A673 (cell line): ENCODE results near the gene SCNM1. TPM values are rescaled to one million over a fixed set of nuclear protein-coding genes. Genes with fewer than 3 reads are reported as not detected.

Experiments
- BruUV-seq: library from RNA; stranded (reverse); fragments of 400-500 nt; replicated peaks from 2 replicates; lab custom pipeline; 2021; lab: Mats Ljungman, UMichigan
- CTCF ChIA-PET: fragments of 300-600 bp; sonication (Branson Sonifier 250); formaldehyde crosslinking; loops from one replicate; lab custom pipeline; 2022; ENCODE audit warnings: antibody characterized with exemption; lab: Charles Lee
- POLR2A ChIA-PET: fragments of 300-600 bp; sonication (Branson Sonifier 250); formaldehyde crosslinking; loops from one replicate; lab custom pipeline; 2022; ENCODE audit warnings: antibody characterized with exemption; ENCODE audit not compliant: low non-redundant PET; lab: Charles Lee
- DNase-seq: peaks from one replicate; pipeline ENCODE4 v3.0.0-alpha.2; 2015; ENCODE audit warnings: low spot score
- H3K27ac ChIP-seq: fragments of 200-600 bp; sonication (generic); 2 replicates; pipeline ENCODE4 v1.5.1; 2016; ENCODE audit warnings: mixed run types, low read depth, mild to moderate bottlenecking, mixed read lengths, antibody characterized with exemption, low read length; ENCODE audit not compliant: poor library complexity, severe bottlenecking
- H3K27me3 ChIP-seq: fragments of 200-600 bp; sonication (generic); replicated peaks from 2 replicates; pipeline ENCODE4 v1.6.1; 2017; ENCODE audit warnings: mixed run types, low read depth, mild to moderate bottlenecking, mixed read lengths, antibody characterized with exemption, low read length; ENCODE audit not compliant: insufficient read depth, poor library complexity
- H3K36me3 ChIP-seq: fragments of 200-600 bp; sonication (generic); 2 replicates; pipeline ENCODE4 v1.6.1; 2016; ENCODE audit warnings: mixed run types, mild to moderate bottlenecking, mixed read lengths, antibody characterized with exemption, low read length; ENCODE audit not compliant: insufficient read depth, poor library complexity, severe bottlenecking
- H3K4me1 ChIP-seq: fragments of 200-600 bp; sonication (generic); 2 replicates; pipeline ENCODE4 v1.6.1; 2017; ENCODE audit warnings: mixed run types, mild to moderate bottlenecking, mixed read lengths, antibody characterized with exemption, low read length; ENCODE audit not compliant: insufficient read depth, poor library complexity, severe bottlenecking
- H3K4me3 ChIP-seq: fragments of 200-600 bp; sonication (generic); 2 replicates; pipeline ENCODE4 v1.5.1; 2016; ENCODE audit warnings: low read depth, mixed run types, mild to moderate bottlenecking, mixed read lengths, low read length; ENCODE audit not compliant: poor library complexity, severe bottlenecking
- H3K9me3 ChIP-seq: fragments of 200-600 bp; sonication (generic); 2 replicates; pipeline ENCODE4 v1.6.1; 2016; ENCODE audit warnings: mixed run types, low read depth, mild to moderate bottlenecking, mixed read lengths, antibody characterized with exemption, low read length; ENCODE audit not compliant: poor library complexity, severe bottlenecking
- EZH2 ChIP-seq: fragments of 200-600 bp; sonication (generic); IDR thresholded peaks from 2 replicates; pipeline ENCODE4 v1.6.1; 2017; ENCODE audit warnings: borderline replicate concordance, low read depth, mild to moderate bottlenecking, mixed read lengths, antibody characterized with exemption, low read length; ENCODE audit not compliant: poor library complexity, severe bottlenecking
- intact Hi-C: fragments of 100-400 bp; cut with micrococcal nuclease; formaldehyde crosslinking; loops from one replicate; pipeline ENCODE4 v1.10.0; 2022; ENCODE audit not compliant: unreplicated experiment
- total RNA-seq: library from RNA; stranded (reverse); gene quantifications from 2 replicates; pipeline ENCODE4 v1.2.3, GENCODE V29; 2021
- TF ChIP-seq, protein P1 (sequence below): fragments of 300-800, 200-600 bp; sonication (generic); conservative IDR thresholded peaks from 2 replicates; pipeline ENCODE4 v1.5.1; 2017; ENCODE audit warnings: low read depth, mild to moderate bottlenecking, antibody characterized with exemption, low read length, moderate library complexity, mixed read lengths

Gene SCNM1
- total RNA-seq, 1 experiment from 2014 or later: 59.6 TPM

DNA sequence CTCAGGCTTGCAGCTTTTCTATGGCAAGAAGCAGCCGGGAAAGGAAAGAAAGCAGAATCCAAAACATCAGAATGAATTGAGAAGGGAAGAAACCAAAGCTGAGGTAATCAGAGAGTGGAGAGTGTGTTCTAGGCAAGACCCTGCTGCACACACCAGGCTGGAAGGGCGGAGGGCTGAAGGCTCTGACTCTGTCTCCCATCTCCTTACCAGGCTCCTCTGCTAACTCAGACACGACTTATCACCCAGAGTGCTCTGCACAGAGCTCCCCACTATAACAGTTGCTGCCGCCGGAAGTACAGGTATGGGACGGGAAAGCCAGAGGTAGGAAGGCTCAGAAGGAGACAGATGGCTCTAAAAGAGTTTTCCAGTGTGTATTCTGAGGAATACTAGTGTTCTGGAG lies 1.2 kb downstream of the SCNM1 start:
- ChIA-PET CTCF (interaction anchor here (0.9 kb wide), 1 partner anchor 67 kb away, joined by 3 read pairs; no protein-coding TSS in a partner anchor), POLR2A (no interaction called here)
- H3K27me3 ChIP-seq: no peaks in the 10 kb centered on the region
- H3K36me3 ChIP-seq: peaks cover 20% of the 10 kb centered on the region
- intact Hi-C loops: no loop called here
- DNase-seq: no peak
- H3K27ac ChIP-seq: no peak overlapping the region
- peaks cover 13% of the 10 kb centered on the region for H3K4me1 ChIP-seq
- H3K9me3 ChIP-seq: no peaks in the 10 kb centered on the region
- peak overlapping the region; percentile 73 for H3K4me3 ChIP-seq
- TF ChIP-seq, protein P1, sequence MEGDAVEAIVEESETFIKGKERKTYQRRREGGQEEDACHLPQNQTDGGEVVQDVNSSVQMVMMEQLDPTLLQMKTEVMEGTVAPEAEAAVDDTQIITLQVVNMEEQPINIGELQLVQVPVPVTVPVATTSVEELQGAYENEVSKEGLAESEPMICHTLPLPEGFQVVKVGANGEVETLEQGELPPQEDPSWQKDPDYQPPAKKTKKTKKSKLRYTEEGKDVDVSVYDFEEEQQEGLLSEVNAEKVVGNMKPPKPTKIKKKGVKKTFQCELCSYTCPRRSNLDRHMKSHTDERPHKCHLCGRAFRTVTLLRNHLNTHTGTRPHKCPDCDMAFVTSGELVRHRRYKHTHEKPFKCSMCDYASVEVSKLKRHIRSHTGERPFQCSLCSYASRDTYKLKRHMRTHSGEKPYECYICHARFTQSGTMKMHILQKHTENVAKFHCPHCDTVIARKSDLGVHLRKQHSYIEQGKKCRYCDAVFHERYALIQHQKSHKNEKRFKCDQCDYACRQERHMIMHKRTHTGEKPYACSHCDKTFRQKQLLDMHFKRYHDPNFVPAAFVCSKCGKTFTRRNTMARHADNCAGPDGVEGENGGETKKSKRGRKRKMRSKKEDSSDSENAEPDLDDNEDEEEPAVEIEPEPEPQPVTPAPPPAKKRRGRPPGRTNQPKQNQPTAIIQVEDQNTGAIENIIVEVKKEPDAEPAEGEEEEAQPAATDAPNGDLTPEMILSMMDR: no peak
- BruUV-seq: no TSS peak

DNA sequence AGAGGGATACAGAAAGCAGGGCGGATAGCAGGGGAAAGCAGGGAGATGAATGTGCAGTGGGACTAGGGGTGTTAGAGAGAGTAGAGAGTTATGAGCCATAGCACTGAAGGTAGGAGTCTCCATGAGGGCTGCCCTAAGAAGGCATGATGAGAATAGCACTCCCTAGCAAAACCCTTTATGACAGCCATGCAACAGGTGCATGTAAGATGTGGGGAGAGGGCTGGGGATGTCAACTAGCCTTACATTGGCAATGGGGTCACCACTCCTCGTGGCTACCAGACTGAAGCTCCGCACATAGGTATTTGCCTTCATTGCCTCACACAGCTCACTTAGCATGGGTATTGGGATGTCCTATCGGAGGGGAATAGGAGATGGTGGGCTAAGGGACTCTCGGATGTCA lies 5.2 kb downstream of the SCNM1 start:
- BruUV-seq: no TSS peak
- no peaks in the 10 kb centered on the region for H3K27me3 ChIP-seq
- H3K4me1 ChIP-seq: peaks cover 7% of the 10 kb centered on the region
- no peaks in the 10 kb centered on the region for H3K9me3 ChIP-seq
- peaks cover 36% of the 10 kb centered on the region for H3K36me3 ChIP-seq
- DNase-seq: no peak
- no peak overlapping the region for H3K4me3 ChIP-seq
- intact Hi-C loops: no loop called here
- POLR2A ChIA-PET: interaction anchor here (0.6 kb wide), 1 partner anchor 76 kb away, joined by 4 read pairs; no protein-coding TSS in a partner anchor
- H3K27ac ChIP-seq: no peak overlapping the region
- CTCF ChIA-PET: no interaction called here
- TF ChIP-seq EZH2: no peak
- TF ChIP-seq, protein P1: no peak

DNA sequence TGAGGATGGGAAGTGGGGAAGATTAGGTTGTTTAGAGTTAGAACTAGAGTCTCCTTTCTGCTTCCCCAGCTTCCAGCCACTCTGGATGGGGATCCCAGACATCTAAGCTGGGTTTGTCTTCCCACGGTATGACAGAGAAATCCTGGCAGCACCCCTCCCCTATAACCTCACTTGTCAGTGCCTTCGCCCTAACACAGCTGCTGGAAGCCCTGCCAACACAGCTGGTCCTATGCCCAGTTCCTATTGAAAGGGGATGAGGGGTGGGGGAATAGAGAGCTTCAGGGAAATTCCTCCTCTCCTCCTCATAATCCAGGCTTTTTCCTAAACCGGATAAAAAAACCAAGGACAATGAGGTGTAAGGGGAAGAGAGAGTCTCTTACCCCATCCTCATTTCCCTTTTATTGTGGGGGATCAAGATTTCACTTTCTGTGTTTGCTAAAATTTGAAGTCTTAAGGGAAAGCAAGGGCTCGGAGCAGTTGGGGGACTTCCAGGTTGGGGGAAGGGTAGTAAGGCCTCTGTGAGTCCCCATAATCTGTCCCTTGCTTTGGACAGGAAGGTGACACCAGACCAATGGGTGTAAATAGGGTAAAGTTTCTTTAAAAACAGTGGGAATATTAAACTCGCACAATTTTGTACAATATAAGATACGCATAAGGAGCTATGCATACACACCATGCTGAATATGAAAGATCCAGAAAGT lies 9.2 kb downstream of the SCNM1 start:
- peaks cover 50% of the 10 kb centered on the region for H3K36me3 ChIP-seq
- ChIA-PET POLR2A (interaction anchor here (1.0 kb wide), 1 partner anchor 52 kb away, joined by 4 read pairs; no protein-coding TSS in a partner anchor), CTCF (interaction anchor here (1.0 kb wide), 1 partner anchor 76 kb away, joined by 4 read pairs; no protein-coding TSS in a partner anchor)
- no peak overlapping the region for H3K4me3 ChIP-seq
- no peaks in the 10 kb centered on the region for H3K27me3 ChIP-seq
- H3K27ac ChIP-seq: no peak overlapping the region
- H3K4me1 ChIP-seq: no peaks in the 10 kb centered on the region
- no peak for TF ChIP-seq EZH2
- H3K9me3 ChIP-seq: no peaks in the 10 kb centered on the region
- BruUV-seq: no TSS peak
- intact Hi-C loops: no loop called here
- no peak for DNase-seq
